GM10847 (cell line): Measurements from ENCODE around the gene PEBP1.

Source experiments
- POLR2A ChIP-seq: IDR thresholded peaks from 2 replicates; pipeline ENCODE4 v1.6.1; 2011; ENCODE audit not compliant: insufficient read length; ENCODE audit errors: extremely low read depth

The PEBP1 gene

DNA sequence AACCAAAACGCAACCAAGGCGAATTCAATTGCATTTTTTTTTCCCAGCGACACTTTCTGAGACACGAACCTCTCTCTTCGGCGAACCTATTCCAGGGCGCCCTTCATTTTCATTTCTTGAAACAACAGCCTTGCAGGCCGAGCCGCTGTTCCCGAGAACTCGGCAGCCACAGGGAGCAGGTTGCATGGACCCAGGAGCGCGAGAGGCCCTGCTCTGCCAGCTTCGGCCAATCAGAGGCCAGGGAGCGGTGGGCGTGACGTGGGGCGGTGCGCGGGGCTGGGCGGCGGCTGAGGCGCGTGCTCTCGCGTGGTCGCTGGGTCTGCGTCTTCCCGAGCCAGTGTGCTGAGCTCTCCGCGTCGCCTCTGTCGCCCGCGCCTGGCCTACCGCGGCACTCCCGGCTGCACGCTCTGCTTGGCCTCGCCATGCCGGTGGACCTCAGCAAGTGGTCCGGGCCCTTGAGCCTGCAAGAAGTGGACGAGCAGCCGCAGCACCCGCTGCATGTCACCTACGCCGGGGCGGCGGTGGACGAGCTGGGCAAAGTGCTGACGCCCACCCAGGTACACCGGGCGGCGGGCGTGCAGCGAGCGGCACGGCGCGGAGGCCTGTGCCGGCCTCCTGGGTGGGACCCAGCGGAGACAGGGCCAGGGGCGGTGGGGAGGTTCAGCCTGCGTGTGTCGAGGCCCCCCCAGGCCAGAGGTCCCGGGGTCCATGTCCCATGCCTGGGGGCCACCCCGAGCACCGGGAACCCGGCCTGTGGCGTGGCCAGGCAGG is at the start of gene PEBP1:
TSS of gene PEBP1 (plus strand) at position 337 of the 771 bp plus-strand sequence. CDS start at position 423, 86 bp downstream.
- TF ChIP-seq POLR2A, result peak; percentile 84

DNA sequence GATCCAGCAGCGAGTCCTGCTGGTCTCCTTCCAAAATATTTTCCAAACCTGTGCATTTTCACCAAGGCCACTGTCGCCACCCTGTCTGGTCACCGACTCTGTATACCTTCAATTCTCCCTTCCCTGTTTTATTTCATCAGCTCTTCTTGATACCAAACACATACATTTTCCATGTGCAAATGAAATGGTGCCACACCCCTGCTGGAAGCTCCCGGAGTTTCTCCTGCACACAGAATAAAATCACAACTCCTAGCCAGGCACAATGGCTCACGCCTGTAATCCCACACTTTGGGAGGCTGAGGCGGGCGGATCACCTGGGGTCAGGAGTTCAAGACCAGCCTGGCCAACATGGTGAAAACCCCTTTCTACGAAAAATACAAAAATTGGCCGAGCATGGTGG is 46.1 kb upstream of the PEBP1 start:
- no peak for TF ChIP-seq POLR2A

DNA sequence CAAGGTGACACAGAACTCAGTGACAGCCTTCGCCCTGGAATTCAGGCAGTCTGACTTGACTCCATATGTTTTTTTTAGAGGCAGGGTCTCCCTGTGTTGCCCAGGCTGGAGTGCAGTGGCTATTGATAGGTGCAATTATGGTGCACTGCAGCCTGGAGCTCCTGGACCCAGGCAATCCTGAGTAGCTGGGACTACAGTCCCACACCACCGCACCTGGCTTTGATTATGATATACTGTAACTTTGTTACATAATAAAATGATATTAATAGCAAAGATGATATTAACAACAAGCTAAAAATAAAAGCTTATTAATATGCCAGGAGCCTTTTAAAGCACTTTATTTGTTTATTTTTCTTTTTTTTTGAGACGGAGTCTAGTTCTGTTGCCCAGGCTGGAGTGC is 41.9 kb upstream of the PEBP1 start:
- no peak for TF ChIP-seq POLR2A

DNA sequence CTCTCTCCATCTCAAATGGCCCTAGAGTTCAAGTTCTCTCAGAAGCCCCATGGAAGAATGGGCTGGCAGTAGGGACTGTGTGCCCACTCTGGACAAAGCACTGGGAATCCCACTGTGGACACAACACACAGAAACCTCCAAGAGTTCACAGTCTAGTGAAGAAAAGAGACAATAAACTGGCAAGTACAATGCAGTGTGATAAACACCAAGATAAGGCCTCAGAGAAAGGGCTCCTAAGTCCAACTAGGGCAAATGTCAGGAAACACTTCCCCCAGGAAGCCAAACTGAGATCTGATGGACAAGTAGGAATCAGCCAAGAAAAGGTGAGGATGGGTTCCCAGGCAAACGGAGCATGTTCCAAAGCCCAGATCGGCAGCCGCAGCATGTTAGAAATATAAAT is 37.5 kb upstream of the PEBP1 start:
- TF ChIP-seq POLR2A, result no peak

DNA sequence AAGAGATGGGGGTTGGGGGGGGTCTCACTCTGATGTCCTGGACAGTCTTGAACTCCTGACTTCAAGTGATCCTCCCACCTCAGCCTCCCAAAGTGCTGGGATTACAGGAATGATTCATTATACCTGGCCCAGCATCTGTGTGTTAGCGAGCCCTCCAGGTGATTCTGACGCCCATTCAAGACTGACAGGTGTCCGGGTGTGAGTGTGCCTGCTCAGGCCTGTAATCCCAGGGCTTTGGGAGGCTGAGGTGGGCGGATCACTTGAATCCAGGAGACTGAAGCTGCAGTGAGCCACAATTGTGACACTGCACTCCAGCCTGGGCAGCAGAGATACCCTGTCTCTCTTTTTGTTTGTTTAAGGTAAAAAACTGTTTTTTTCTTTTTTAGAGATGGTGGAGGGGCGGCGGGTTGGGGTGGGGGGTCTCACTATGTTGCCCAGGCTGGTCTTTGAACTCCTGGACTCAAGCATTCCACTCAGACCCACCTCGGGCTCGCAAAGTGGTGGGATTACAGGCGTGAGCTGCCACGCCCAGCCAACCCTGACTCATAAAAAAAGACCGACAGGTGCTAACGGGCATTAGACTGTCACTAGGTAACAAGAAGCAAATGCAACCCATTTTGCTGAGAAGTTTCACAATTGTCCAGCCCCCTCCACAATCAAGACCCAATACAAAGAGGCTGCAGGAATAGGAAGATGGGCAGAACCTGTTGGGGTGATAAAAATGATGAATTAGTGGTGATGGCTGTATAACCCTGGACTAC is 36.8 kb upstream of the PEBP1 start:
- no peak for TF ChIP-seq POLR2A

DNA sequence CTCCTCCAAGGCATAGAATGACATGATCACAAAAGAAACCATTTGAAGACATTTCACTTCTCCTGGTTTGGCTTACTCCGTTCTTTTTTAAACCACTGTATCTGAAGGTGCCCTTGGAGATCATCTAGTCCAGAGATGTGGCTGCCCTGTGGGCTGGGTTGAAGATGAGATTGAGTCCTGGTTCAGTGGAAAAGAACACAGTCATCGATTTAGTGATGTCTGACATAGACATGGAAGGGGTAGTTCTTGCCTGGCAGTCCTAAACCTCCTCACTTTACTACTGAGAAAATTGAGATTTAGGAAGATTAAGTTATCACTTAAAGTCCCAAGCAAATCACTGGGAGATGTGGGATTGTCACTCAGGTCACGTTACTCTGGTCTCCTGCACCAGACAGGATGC is 34.9 kb upstream of the PEBP1 start:
- no peak for TF ChIP-seq POLR2A

DNA sequence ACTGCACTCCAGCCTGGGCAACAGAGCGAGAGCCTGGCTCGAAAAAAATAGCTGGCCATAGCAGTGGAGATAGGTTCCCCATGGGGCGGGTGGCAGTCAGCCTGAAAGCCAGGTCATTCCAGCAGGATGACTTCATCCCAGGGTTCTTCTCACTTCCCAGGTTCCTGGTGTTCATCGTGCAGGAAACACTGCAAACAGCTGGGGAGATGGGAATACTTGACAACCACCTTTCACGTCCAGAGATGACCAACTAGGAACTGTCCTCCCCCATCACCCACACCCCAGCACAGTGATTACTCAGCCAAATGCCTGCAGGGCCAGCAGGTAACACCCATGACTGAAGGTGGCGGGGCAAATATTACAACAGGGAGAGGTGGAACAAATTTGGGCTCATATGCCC is 33.9 kb upstream of the PEBP1 start:
- TF ChIP-seq POLR2A, result no peak

DNA sequence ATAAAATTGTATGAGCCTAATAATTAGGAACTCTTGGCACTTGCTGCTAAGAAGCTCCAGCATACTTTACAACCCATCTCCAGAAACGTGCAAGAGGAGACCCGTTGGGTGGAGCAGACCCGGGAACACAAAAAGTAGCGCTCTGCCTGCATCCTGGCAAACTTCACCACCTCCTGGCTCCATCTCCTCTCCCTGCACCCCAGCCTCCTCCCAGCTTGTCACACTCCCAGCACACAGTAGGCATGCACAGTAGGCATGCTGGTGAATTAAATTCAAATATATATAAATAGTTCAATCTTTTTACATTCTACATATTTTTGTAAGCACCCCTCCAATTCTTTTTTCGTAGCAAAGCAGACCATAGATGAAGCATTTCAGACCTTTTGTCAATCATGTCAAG is 33.3 kb upstream of the PEBP1 start:
- no peak for TF ChIP-seq POLR2A

DNA sequence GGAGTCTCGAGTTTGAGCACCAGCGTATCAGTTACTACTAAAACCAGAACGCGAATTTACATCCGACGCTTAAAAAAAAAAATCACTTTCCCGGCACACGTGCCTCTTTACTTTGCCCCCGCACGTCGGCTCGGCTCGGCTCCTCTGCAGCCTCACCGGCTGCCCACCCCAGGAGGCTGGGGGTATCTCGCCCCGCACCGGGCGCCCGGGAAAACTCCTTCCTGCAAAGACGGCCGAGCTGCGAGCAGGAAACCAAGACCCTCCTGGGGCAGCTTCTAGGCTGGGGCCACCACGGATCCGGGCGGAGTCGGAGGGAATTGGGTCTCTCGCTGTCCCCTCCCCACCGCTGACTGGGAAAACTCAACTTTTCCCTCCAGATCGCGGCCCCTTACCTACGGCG is 32.7 kb upstream of the PEBP1 start:
- TF ChIP-seq POLR2A, result no peak

DNA sequence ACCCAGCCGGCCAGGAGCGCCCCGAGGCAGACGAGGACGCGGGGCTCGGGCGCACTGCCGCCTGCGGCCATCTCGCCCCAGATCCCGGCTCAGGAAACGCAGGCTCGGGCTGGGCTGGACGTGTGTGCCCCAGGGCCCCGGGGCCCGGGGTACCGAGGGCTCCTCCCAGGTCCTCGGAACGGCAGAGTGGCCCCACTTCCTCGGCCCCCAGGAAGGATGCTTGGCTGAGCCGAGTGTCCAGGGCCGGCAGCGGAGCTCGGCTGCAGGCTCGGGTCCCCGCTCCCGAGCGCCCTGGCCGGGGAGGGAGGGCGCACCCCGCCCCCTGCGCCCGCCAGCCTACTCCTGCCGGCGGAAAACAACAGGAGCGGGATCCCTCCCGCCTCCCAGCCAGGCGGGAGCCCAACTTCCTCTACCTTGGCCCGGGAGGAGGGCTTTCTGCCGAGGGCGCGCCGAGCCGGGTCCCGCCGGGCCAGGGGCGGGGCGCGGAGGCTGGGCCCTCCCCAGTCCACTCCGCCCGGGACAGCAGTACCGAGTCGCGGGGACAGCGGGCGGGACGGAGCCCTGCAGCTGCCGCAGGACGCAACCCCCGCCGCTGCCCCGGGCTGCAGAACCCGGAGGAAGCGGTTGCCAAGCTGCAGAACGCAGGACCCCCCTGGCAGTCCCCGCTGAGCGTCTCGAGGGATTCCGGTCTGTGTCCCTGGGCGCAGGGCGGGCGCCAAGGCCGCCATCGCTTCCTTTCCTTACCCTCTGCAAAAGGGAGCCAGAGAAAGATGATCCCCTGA is 32.1 kb upstream of the PEBP1 start, which contains the start of gene VSIG10:
TSS of gene VSIG10 (minus strand) at position 411 of the 782 bp plus-strand sequence. CDS start at position 71, 340 bp downstream.
- no peak for TF ChIP-seq POLR2A

DNA sequence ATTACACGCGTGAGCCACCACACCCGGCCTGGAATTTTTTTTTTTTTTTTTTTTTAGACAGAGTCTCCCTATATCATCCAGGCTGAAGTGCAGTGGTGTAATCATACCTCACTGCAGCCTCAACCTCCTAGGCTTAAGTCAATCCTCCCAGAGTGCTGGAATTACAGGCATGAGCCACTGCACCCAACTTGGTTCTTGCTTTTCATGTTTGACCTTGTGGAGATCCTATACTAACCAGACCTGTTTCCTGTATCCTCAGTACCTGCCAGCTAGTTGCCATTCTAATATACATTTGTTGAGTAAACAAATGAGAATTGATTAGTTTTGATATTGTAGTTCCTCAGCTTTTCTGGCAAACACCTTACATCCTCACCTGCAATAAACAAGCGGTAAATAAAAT is 28.9 kb upstream of the PEBP1 start:
- TF ChIP-seq POLR2A, result no peak

DNA sequence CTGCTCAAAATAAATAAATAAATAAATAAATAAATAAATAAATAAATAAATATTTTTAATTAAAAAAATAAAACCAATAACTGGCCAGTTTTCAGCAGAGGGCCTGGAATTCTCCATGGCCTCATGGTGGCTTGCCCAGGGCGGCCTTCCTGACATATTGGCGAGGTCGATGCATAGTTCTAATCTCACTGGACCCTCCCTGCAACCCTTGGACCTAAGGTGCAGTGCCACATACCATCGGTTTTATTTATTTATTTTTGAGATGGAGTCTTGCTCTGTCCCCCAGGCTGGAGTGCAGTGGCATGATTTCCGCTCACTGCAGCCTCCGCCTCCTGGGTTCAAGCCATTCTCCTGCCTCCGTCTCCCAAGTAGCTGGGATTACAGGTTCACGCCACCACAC is 28.2 kb upstream of the PEBP1 start:
- no peak for TF ChIP-seq POLR2A

DNA sequence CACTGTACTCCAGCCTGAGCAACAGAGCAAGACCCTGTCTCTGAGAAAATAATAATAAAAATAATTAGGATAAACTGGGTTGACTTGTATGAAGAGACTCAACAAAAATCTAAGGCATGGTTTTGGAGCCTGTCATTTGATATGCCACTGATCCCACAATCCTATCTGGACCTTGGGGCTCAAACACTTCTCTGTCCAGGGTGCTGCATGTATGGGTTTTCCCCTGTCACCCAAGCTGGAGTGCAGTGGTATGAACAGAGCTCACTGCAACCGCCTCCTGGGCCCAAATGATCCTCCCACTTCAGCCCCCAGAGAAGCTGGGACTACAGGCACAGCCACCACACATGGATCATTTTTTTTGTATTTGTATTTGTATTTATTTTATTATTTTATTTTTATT is 26.8 kb upstream of the PEBP1 start:
- TF ChIP-seq POLR2A, result no peak

DNA sequence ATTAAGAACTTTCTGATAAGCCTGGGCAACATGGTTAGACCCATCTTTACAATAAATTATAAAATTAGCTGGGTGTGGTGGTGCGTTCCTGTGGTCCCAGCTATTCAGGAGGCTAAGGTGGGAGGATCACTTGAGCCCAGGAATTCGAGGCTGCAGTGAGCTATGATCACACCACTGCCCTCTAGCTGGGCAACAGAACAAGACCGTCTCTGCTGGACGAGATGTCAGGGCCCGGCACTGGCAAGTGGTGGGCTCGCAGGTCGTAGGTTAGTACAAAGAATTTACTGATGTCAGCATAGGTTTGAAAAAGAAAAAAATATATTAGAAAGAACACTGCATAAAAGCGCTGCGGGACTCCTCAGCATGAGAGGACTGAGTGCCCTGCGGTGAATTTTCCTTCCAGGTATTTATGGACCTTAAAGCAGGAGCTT is 16.5 kb upstream of the PEBP1 start:
- no peak for TF ChIP-seq POLR2A

DNA sequence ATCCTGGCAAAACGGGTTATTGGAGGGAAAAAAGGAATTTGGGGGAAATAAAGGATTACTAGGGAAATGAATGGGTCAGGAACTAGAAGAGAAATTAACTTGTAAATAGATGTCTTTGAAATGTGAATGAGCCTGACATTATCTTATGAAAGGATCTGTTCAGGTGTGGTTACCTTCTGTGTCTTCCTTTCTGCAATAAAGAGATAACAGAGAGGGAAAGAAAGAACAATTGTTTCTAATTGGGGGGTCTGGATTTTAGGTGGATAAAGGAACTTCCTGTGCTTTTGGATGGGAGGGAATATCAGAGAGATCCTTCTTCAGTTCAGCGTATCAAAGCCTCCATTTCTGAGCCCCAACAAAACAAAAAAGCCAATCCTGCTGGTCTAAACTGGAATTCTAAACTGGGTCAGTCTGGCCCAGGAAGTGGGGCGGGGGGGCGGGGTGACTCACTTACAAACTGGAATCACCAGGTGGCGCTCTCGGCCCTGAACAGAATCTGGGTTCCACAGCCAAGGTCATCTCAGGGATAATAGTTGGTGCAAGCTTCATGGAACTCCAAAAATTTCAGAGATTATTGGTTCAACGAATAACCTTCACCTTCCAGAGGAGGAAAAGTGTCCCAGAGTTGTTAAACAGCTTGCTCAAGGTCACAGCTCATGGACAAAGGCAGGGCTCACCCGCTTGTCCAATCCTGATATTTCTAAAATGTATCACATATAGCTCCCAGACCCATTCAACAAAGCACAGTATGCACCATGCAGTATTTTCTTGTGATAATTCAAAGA is 15.2 kb upstream of the PEBP1 start:
- TF ChIP-seq POLR2A, result no peak
